Right hindlimb (tissue), 1 donor: ENCODE data around the gene RBBP8NL.
"Not testable (repeated sequence)": the region's sequence is repeated elsewhere in the genome, so short reads cannot be mapped to it uniquely, and the experiment has no call there.

Experiments
- DNase-seq: peaks from one replicate; pipeline ENCODE4 v3.0.0-alpha.2; 2018

Gene RBBP8NL

DNA sequence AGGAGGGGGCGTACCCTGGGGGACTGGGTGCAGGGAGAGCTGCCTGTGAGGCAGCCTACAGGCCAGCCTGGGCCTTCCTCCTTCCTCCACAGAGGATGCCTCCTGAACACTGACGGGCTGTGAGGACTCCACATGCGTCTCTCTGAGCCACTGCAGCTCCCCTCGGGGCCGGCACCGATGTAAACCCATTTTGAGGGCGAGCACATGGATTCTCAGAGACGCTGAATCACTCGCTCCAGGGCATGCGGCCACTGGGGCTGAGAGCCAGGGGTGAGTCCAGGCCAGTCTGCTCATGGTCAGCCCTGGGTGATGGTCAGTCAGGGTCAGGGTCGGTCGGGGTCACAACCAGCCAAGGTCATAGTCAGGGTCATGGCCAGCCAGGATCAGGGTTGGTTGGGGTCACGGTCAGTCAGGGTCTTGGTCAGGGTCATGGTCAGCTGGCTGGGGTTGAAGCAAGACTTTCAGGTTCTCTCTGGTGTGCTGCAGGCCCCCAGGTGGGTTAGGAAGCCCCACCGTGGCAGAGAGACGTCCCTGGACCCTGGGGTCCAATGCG is 14.7 kb upstream of the RBBP8NL start:
- DNase-seq = no peak

DNA sequence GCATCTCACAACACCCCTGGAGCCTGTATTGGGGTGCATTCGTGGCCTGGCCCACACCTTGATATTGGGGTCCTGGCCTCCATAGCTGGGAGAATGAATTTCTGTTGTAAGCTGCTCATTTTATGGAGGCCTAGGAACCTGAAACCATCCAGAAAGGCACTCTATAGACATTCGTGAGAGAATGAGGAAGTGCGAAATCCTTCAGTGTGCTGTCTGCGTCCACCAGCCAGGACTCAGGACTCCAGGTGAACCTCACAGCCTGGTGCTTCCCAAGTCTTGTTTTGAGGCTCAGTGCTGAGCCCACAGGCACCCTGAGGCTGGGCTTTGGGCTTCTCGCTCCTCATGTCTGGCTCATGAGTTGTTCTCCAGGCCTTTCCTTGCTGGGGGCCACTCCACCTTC is 11.9 kb upstream of the RBBP8NL start:
- no peak for DNase-seq

DNA sequence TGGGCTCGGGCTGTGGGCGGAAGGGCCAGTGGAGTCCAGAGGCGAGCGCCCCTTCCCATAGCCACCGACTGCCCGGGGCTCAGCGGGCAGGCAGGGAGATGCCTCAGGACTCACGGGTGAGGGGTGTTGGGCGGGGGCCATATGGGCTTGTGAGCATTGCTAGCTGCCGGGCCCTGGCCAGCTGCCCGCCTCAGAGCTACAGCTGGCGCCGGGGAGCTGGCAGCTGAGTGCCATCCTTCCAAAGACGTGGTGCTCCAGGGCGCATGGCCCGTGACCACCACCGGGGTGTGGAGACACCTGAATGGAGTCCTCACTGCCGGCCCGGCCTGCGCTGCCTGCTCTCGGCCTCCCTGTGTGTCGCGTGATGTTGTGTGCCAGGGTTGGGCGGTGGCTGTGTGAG is 10.6 kb upstream of the RBBP8NL start:
- DNase-seq = peak; percentile 65

DNA sequence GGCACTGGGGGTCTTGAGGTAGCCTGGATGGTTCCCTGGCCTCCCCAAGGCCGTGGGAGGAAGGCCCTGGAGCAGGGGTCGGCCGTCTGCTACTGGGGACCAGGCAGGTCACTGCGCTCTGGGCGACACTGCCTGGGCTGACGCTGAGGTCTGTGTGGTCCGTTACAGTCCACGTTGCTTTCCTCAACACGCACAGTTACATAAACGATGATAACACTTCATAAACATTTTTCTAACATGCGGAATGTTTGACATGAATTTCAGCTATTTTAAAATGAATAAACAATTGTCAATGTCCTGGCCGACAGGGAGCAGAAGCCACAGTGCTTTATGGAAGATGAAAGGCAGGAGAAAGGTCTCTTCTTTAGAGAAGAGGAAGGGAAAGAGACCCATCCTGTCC is 10.2 kb upstream of the RBBP8NL start:
- no peak for DNase-seq

DNA sequence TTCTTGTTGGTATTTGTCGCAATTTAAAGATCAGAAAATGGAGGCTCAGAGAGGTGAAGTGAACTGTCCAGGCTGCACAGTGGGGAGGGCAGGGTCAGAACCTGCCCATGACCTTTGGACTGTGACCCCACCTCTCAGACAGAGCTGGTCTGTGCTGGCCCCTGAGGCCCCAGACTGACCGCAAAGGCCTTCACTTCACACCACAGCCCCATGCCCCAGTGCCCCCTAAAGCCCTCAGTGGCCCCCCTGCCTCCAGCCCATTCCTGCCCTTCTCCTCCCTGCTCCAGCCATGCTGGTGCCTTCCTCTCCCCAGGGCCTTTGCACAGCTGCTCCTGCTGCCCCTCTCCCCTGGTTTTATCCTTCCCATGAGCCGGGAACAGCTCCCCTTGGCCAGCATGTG is 9.4 kb upstream of the RBBP8NL start:
- no peak for DNase-seq

DNA sequence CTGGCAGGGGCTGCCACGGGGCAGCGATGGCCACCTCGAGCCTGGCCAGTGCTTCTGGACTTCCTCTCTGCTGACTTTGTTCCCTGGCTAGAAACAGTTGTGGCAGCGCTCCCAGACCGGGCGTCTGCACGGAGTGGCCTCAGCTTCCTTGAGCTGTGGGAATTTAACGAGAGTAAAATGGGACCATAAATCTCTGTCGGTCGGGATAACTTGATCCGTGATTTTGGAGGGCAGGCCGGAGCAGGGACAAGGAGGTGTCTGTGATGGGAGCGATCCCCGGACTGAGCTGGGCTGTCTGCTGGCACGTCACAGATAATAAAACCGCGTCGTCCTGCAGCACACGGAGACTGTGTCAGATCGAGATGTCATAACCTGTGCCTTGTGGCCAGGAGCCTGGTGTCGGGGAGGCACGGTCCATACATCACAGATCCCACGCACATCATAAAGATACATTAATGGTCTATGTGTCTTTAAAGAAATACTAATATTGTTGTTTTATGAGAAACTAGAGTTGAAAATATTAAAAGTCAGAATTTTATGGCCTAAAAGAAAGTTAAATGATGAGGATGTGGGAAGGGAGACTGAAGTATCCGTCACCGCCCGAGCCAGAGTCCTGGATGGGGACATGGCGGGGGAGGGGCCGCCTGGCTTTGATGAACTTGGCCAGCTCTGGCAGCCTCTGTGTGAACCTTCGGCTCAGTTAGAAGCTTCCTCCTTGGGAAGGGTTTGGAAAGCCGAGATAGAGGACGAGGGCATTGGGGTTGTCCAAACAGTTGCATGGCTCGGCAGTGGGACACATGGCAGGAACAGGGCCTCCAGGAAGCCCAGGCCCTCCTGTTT is 6.5 kb upstream of the RBBP8NL start:
- no peak for DNase-seq

DNA sequence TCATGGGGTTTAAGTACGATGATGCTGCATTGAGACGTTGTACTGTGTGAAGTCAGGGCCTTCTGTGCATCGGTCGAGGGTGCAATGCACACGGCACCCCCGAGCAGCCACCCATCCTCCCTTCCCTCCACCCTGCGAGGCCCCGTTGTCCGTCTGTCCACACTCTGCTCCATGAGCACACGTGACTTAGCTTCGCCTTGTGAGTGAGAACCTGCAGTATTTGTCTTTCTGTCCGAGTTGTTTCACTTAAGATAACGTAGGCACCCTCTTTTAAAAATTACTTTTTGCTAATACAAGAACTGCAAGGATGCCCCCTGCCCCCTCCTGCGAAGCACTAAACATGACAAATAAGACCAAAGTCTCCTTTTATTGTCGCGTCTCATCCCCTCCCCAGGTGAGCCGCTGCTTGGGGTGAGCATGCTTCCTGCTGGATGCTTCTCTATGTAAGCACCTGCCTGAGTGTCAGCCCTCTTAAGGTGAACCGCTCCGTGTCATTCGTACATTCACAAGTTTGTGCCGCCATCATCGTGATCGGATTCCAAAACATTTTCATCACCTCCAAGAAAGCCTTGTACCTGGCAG is 3.6 kb upstream of the RBBP8NL start:
- no peak for DNase-seq

DNA sequence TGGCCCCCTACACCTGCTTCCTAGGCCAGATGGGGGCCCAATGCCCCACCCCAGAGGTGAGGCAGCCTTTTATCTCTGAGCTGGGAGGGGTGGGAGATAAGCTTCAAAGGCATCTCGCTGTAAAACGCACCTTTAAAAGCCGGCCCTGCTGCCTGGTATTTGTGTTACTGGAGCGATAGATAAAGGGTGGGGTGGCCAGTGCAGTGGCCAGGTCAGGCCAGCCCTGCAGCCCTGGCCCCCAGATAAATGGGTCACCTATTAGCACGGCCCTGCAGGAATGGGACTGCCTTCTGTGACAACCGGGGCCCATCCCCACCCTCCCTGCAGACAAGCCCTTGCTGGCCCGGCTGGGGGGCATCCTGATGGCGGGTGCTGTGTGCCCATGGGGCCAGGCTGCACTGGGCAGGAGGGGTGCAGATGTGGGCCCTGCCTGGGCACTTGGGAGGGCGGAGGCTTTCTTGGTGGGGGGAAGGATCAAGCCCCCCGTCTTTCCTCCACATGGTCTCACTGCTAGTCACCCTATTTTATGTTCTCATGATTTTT is 3.0 kb upstream of the RBBP8NL start:
- no peak for DNase-seq

DNA sequence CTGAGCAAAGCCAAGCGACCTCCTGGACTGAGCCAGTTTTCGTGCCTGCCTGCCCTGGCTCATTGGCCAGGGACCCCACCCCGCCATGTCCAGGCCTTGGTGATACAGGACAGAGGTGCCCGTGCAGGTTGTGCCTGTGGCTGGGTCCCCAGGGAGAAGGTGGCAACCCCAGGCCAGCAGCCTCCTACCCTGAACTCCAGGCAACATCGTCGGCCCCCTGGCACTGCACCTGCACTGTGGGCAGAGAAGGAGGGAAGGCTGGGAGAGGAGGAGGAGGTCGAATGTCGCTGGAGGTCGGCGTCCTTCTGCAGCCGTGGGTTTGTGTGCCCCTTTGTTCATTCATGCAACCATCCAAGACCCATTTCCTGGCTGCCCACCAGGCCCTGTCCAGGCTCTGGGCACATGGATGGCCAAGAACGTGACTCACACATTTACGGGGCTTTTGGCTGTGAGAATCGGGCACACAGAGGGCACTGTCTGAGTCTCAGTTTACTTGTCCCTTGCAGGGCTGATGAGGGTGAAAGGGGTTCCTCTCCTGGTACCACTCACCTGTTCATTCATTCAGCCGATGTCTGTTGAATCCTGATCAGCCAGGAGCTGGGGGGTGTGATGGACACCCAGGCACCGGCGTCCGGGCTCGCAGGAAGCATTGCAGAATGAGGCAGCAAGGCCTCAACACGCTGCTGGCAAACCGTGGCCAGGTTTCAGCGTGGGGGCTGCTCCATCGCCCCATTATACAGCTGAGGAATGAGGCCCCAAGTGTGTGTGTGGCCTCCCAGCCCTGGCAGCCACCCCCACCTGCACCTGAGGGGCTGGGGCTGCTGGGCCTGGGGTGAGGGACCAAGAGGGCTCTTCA is 2.3 kb upstream of the RBBP8NL start:
- DNase-seq = no peak

DNA sequence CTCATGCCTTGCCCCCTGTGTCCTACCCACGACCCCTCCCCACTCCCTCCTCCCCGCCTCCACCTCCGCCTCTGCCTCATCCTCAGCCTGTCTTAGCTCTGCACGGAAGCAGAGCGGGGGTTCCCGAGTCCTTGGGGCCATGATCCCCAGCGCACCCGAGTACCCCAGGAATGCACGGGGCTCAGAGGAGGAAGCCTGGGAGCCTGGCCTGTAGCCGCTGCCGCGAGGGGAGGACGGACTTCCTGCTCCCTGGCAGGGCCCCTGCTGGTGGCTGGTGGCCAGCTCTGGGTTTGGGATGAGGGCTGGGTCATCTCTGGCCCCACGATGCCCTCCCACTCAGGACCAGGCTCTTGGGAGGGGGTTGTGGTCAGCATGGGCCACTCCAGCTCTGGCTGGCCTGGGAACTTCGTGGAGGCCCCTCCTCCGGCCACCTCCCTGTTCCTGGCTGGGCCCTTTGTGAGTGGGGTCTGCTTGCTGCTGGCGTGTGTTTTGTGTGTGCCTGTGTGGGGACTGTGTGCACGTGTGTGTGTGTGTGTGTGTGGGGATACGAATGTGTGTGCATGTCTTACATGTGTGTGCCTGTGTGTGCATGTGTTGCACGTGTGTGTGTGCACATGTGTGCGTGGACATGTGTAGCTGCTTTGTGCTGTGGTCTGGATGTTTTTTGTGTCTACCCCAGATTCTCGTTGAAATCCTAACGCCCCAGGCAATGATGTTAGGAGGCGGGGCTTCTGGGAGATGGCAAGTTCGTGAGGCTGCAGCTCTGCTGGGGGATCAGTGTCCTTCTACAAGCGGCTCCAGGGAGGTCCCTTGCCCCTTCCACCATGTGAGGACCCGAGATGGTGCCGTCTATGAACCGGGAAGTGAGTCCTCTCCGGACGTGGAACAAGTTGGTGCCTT is 1.3 kb upstream of the RBBP8NL start:
- no peak for DNase-seq

DNA sequence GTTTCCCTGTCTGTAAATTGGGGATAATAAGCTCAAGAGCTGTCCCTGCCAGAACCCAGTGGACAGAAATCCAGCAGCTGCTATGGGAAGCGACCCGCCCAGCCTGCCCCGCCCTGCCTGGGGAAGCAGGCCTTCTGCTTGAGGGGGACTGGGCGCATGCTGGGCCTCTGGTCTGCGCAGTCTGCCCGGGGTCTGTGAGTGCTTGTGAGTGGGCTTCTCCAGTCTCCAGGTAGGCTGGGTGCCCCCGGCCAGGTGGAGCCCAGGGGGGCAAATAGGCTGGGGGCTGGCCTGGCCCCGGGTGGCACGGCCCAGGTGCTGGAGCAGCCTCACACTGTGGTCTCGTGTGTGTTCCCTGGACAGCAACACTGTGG is 648 bp upstream of the RBBP8NL start:
- DNase-seq = no peak

DNA sequence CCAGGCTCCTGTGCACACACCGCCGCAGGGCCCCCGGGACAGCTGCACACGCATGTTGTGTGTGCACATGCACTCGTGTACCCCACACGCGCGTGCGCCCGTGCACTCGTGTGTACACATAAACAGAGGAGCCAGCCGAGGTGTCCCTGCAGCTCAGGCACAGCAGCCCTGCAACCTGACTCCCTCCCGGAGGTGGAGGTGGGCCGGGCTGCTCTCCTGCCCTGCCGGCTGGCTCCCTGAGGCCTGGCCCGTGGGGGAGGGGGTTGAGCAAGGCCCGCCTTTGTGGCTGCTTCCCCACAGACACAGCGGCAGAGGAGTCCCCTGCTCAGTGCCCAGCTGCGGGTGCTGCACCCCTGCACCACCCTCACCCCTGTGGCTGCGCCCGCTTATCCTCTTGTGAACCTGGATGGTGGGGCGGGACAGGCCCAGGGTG is 624 bp downstream of the RBBP8NL start:
- DNase-seq = no peak

DNA sequence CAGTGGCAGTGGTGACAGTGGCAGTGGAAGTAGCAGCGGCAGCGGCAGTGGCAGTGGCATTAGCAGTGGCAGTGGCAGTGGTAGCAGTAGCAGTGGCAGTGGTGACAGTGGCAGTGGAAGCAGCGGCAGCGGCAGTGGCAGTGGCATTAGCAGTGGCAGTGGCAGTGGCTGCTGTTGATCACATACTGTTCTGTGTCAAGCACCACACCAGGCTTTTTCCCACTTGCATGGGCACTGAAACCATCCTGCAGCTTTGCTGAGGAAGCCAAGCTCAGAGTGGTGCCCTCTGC is 1.3 kb downstream of the RBBP8NL start:
- DNase-seq = not testable (repeated sequence)

DNA sequence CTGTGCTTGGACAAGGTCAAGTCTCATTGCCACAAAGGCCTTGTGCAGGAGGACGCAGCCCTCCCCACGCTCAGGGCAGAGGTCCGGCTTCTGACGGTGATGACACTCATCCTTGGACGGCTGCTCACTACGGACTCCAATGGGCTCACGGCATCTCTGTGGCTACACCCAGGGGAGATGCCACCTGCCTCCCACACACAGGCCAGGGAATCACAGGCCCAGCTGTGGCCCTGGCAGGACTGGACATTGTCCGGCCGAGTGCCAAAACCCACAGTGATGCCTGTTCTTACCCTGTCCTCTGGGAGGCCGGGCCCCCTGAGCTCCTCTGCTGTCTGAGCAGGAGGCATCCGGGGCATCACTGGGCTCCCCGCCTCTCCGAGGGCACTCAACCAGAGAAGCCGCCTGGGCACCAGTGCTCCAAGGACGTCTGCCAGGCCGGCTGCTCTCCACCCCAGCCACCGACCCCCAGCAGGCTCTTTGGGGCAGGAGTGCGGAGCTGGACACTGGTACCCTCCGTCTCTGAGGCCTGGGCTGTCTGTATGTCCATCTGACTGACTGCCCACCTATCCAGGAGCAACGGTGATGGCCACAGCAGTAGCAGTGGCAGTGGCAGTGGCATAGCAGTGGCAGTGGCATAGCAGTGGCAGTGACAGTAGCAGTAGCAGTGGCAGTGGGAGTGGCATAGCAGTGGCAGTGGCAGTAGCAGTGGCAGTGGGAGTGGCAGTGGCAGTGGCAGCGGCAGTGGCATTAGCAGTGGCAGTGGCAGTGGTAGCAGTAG is 1.9 kb downstream of the RBBP8NL start:
- DNase-seq = no peak

DNA sequence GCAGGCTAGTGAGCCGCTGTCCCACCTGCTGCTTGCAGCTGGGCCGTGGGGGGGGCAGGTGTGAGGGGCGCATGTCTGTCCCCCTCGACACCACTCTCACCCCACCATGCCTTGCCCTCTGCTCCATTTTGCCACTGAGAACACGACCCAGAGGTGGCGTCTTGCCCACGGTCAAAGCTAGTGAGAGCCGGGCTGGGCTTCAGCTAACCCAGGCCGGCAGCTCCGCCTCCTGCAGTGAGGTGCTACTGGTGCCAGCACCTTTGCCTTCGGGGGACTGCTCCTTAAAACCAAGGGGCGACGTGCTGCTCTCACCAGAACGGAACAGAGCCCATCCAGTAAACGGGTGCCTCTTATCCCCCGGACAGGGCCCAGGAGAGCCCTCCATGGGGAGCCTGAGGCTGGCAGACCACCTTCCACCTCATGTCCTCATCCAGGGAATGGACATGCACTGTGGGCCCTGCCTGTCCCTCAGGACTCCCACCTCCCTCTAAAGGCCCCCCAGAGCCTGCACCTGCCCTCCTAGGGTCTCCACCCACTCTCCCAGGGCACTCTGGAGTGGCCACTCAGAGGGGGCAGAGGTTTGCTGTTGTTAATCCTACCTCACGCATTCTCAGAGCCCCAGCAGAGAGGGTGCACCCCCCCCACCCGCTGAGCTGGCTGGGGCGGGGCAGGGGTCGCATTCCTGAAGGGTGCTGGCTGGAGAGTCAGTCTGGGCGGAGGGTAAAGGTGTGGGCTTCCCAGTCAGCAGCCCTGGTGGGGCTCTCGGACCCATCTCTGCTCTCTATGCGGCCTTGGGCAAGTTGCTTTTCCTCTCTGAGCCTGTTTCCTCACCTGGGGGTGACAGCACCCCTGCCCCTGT is 2.9 kb downstream of the RBBP8NL start:
- DNase-seq = no peak

DNA sequence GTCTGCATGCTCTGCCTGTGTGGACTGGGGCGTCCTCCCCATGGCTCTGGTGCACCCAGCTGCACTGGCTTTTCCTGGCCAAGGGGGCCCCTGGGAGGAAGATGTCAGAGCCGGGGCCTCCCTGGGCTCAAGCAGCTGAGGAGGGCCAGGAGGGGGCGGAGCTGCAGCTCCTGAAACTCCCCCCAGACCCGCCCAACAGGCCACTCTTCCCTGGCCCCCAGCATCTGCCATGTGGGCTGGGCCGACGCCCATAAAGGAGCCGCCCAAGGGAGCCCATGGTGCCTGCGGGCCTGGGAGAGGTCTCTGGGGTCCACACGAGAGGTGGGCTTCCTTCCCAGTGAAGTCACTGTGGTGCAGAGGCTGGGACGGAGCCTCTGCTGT is 4.0 kb downstream of the RBBP8NL start:
- DNase-seq = no peak

DNA sequence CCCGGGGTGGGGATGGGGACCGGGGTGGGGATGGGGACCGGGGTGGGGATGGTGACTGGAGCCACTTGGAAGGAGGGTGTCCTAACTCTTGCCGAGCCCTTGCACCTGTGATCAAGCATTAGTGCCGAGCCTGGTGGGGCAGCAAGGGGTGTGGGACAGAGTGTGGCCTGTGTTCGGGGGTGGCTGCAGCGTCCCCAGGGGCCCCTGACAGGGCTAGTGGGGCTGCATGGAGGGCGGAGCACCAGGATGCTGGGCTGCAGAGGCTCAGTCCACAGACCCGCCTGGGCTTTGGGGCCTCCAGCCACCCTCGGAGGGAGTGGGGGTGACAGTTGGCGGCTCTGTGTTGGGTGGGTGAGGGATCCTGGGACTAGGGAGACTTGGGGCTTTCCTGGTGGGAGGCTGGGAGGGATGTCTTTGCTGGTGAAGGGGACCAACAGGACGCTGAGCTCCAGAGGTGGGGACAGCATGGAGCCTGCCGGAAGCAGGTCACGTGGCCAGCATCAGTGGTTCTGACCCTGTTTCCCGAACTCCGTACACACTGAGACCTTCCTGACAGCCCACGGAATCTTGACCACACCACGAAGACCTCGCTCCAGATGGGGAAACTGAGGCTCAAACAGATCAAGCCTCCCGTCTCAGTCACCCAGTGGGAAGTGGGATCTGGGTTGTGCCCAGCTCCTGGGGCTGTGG is 4.6 kb downstream of the RBBP8NL start:
- no peak for DNase-seq

DNA sequence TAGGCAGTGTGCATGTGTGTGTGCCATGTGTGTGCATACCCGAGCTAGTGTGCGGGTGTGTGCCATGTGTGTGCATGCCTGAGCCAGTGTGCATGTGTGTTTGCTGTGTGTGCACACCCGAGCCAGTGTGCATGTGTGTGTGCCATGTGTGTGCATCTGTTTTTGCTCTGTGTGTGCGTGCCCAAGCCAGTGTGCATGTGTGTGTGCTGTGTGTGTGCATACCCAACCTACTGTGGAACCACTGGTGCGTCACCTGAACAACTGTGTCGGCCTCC is 5.7 kb downstream of the RBBP8NL start:
- no peak for DNase-seq

DNA sequence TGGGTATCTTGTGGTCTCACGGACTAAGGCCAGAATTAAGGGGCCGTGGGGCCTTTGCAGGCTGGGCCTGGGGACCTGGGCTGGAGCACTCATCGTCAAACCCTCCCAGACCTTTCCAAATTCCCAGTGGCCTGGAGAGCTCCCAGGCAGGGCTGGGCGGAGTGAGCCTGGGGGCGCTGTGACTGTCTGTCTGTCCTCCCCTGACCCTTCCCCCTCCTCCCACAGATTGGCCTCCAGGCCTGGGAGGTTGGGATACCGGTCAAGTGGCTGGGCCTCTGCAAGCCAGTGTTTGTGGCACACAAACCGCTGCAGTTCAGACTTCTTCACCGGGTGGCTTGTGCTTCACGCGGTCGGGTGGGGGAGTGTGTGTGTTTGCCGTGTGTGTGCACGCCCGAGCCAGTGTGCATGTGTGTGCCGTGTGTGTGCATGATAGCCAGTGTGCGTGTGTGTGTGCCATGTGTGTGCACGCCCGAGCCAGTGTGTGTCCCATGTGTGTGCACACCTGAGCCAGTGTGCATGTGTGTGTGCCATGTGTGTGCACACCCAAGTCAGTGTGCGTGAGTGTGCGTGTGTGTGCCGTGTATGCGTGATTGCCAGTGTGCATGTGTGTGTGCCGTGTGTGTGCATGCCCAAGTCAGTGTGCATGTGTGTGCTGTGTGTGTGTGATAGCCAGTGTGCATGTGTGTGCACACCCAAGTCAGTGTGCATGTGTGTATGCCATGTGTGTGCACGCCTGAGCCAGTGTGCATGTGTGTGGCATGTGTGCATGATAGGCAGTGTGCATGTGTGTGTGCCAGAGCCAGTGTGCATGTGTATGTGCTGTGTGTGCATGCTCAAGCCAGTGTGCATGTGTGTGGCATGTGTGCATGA is 6.3 kb downstream of the RBBP8NL start:
- no peak for DNase-seq
